ENCODE data around the gene LRP1.

LRP1 gene

GRCh38 chr12:57198329-57198728, 70.0 kb downstream of the LRP1 start:
- DNase-seq, result no peak

GRCh38 chr12:57199191-57199590, 70.9 kb downstream of the LRP1 start:
- DNase-seq, result no peak

GRCh38 chr12:57200497-57200896, 72.2 kb downstream of the LRP1 start:
- no peak for DNase-seq

GRCh38 chr12:57201219-57201618, 72.9 kb downstream of the LRP1 start:
- no peak for DNase-seq

GRCh38 chr12:57201631-57202030, 73.3 kb downstream of the LRP1 start:
- no peak for DNase-seq

- no peak for DNase-seq
These were observed 74.0 kb downstream of the LRP1 start for GRCh38 chr12:57202321-57202720.

- DNase-seq, result no peak
These were observed 74.9 kb downstream of the LRP1 start for GRCh38 chr12:57203201-57203600.

GRCh38 chr12:57203791-57204190, 75.5 kb downstream of the LRP1 start:
- no peak for DNase-seq

- DNase-seq, result no peak
These were observed 76.2 kb downstream of the LRP1 start for GRCh38 chr12:57204454-57204853.

GRCh38 chr12:57205186-57205585, 76.9 kb downstream of the LRP1 start:
- DNase-seq, result no peak

GRCh38 chr12:57205931-57206330, 77.6 kb downstream of the LRP1 start:
- DNase-seq, result no peak

- no peak for DNase-seq
These were observed 79.7 kb downstream of the LRP1 start for GRCh38 chr12:57207731-57208630.

- no peak for DNase-seq
These were observed 80.5 kb downstream of the LRP1 start for GRCh38 chr12:57208631-57209282.

GRCh38 chr12:57209916-57210315, 81.6 kb downstream of the LRP1 start:
- DNase-seq, result no peak

- no peak for DNase-seq
These were observed 82.2 kb downstream of the LRP1 start for GRCh38 chr12:57210461-57210860.

- DNase-seq, result no peak
These were observed 82.8 kb downstream of the LRP1 start for GRCh38 chr12:57210926-57211692.

- no peak for DNase-seq
These were observed 83.8 kb downstream of the LRP1 start for GRCh38 chr12:57211791-57212700.

- no peak for DNase-seq
These were observed 84.4 kb downstream of the LRP1 start for GRCh38 chr12:57212701-57213057.

GRCh38 chr12:57213058-57213715, 84.9 kb downstream of the LRP1 start:
- peak; percentile 86 for DNase-seq

- DNase-seq, result no peak
These were observed 85.6 kb downstream of the LRP1 start for GRCh38 chr12:57213763-57214397.

- DNase-seq, result peak; percentile 72
These were observed 86.1 kb downstream of the LRP1 start for GRCh38 chr12:57214398-57214781.

- no peak for DNase-seq
These were observed 86.8 kb downstream of the LRP1 start for GRCh38 chr12:57215065-57215464.

Measured in activated CD8-positive, alpha-beta memory T cell treated with anti-CD3 and anti-CD28 coated beads, Interleukin-2, amount 50 U/mL, for 4 hours (primary cell).